Activated CD8-positive, alpha-beta memory T cell treated with anti-CD3 and anti-CD28 coated beads for 1 hour (primary cell): ENCODE data around the gene SYNGR2.
"Not testable (repeated sequence)": the region's sequence is repeated elsewhere in the genome, so short reads cannot be mapped to it uniquely, and the experiment has no call there.

ENCODE experiments used
- DNase-seq, 2 donors: peaks; one replicate each; pipeline ENCODE4 v3.0.0-alpha.2; 2020; ENCODE audit warnings: low read depth in 1 of 2; ENCODE audit errors: extremely low read depth in 1 of 2

Gene SYNGR2

DNA sequence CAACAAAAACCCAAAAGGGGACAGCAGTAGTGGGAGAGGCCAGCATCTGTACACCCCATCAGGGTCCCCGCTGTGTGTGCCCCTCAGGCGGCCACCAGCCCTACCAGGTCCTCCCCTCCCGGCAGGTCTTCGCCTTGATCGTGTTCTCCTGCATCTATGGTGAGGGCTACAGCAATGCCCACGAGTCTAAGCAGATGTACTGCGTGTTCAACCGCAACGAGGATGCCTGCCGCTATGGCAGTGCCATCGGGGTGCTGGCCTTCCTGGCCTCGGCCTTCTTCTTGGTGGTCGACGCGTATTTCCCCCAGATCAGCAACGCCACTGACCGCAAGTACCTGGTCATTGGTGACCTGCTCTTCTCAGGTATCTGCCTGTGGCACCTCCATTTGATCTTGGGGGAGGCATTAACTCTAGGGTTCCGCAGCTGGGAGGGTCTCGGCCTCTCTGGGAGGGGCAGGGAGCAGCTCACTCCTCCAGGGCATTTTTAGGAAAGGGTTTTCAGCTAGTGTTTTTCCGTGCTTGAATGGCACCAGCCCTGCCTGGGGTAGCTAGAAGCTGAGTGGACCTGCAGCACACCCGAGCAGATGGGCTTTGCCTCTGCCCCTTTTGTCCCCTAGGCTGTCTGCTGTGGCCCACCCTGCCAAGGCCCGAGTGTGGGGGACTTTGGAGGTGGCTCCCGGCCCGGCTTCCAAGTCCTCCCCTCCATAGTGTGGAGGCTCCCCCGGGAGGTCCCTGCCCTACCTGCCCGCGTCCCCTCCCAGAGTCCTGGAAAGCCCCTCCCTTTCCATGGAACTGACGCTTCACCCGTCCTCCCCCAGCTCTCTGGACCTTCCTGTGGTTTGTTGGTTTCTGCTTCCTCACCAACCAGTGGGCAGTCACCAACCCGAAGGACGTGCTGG, 2.6 kb downstream of the SYNGR2 start:
- DNase-seq: no peak

DNA sequence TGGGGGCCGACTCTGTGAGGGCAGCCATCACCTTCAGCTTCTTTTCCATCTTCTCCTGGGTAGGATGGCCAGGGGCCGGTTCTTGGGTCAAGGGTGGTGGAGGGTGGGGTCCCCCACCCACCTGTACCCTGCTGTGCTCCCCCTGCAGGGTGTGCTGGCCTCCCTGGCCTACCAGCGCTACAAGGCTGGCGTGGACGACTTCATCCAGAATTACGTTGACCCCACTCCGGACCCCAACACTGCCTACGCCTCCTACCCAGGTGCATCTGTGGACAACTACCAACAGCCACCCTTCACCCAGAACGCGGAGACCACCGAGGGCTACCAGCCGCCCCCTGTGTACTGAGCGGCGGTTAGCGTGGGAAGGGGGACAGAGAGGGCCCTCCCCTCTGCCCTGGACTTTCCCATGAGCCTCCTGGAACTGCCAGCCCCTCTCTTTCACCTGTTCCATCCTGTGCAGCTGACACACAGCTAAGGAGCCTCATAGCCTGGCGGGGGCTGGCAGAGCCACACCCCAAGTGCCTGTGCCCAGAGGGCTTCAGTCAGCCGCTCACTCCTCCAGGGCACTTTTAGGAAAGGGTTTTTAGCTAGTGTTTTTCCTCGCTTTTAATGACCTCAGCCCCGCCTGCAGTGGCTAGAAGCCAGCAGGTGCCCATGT, 3.3 kb downstream of the SYNGR2 start:
- DNase-seq: not testable (repeated sequence)

DNA sequence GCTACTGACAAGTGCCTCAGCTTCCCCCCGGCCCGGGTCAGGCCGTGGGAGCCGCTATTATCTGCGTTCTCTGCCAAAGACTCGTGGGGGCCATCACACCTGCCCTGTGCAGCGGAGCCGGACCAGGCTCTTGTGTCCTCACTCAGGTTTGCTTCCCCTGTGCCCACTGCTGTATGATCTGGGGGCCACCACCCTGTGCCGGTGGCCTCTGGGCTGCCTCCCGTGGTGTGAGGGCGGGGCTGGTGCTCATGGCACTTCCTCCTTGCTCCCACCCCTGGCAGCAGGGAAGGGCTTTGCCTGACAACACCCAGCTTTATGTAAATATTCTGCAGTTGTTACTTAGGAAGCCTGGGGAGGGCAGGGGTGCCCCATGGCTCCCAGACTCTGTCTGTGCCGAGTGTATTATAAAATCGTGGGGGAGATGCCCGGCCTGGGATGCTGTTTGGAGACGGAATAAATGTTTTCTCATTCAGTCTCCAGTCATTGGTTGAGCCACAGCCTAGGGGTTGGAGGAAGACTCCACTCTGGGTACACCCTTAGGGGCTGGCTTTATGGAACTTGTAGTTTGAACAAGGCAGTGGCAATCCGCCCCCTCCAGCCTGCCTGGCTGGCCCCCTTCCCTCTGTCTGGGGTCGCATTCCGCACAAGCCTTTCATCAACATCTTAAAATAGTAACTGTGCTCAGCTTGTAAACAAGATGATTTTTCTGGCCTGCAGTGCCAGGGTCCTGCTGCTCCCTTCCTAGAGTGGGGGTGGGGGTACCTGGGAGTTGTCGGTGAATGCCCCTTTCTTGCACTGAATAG, 4.1 kb downstream of the SYNGR2 start:
- no peak for DNase-seq

DNA sequence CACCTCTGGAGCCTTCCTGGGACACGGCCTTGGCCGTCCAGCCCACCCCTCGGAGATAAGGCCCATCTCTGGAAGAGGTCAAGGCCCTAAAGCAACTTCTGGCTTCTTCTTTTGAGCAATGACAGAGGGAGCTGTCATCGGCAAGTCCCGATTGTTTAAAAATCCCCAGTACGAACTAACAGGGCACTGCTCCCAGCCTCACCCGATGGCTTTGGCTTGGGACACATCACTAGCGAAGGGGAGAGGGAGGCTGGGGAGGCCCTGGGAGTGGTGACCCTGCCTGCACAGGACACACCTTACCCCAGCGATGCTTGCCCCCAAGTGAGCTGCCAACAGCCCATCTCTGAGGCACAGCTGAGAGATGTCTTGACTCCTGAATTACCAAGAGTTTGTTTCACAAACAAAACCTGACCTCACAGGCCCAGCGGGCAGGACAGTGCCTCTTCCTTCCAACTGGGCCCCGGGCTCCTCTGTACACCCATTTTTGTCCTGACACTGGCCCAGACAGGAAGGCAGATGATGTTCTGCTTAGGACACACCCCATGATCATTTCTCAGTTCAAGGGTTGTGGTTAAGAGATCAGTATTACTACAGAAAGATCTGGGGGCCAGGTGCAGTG, 4.8 kb downstream of the SYNGR2 start:
- DNase-seq: no peak

DNA sequence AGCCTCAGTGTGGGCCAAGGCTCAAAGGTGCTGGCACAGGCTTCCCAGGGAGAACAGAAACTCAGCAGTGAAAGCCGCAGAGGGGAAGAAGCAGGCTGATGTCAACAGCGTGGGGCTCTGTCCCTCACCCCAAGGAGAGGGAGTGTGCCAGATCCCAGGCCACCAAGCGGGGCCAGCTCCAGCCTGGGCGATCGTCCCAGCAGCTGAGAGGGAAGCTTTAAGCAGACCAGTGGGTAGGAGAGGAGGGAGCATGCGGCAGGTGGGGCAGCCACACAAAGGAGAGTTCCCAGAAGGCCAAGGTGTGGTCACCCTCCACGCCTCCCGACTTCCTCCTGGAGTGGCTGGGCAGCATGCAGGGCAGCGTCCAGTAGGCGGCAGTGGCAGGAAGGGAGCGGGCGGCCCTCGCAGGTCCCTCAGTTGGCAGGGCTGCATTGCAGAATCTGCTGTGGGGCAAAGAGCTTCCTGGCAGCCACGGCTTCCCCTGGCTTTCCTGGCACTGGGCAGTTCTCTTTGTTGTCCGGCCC, 6.0 kb downstream of the SYNGR2 start:
- no peak for DNase-seq

DNA sequence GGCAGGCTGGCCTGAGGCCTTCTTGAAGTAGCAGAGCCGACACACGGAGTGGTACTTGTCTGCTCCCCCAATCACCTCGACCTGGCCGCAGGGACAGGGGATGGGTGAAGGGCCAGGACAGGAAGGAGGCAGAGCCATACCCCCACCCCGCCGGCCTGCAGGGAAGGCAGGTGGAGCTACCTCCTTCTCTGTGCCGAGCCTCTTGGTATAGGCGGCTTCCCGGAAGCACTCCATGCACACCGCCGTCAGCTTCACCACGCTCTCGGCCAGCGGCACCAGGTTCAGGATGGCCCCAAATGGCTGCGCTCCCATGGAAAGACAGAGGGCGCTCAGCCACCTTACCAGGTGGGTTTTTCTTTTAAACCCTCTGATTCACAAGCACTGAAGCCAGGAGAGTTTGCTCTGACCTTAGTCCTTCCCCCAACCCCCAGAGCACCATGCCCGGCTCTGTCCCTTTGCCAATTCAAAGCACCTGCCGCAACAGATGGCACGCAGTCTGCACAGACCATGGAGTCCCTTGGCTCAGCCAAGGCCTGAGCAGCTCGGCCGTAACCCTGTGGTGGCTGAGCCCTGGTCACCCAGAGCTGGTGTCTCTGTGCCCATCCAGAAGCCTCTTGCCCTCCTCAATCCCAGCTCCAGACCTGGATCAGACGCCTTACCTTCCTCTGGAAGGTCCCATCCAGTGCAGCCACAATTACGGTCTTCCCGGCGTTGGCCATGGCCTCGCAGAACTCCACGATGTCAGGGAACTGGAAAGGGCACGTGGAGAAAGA, 6.7 kb downstream of the SYNGR2 start:
- DNase-seq: no peak

DNA sequence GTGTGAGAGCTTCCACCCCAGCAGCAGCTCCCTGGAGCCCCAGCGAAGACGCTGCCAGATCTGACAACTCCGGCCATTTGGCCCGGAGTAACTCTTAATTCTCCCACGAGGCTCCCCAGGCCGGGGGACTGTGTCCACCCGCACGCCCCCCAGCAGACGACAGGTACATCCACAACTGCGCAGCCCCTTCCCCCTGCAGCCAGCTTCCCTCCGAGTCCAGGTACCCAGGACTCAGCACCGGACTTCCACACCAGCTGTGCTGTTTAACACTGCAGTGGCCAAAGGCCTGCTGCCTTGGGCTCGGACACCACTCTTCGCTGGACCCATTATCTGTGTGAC, 7.2 kb downstream of the SYNGR2 start:
- no peak for DNase-seq

DNA sequence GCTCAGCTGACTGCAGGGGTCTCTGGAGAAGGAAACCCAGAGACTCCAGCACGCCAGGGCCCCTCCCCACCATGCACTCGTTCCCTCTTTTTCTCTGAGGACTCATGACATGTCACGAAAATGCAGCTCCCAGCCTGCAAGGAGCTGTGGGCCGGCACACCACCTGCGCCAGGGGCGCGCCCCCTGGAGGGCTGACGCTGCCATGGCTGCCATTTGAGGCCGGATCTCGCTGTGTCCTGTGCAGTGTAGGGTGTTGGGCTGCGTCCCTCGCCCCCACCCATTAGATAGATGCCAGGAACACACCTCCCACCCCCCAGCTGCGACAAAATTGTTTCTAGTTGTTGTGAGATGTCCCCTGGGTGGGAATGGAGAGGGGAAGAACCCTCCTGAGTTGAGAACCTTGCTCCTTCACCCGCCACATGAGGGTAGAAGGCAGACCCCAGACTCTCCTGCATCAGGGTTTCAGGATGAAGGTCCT, 8.2 kb downstream of the SYNGR2 start:
- DNase-seq: peak; percentile 17 to 60

DNA sequence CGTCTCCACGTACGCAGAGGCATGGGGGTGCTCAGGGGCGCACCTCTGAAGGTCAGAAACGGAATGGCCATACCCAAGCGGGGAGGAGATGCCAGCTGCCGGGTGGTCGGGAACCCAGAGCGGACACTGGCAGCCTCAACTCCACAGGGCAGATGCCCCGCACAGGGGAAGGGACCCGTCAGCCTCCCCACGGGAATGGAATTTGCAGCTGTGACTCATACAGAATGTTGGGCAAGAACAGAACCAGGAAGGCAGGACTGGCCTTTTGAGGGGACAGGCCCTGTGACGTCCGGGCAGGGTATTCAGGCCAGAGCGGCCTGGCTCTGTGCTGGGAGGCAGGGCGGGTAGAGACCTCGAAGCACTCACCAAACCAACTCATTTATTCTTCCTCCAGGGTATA, 11.0 kb downstream of the SYNGR2 start:
- DNase-seq: no peak

DNA sequence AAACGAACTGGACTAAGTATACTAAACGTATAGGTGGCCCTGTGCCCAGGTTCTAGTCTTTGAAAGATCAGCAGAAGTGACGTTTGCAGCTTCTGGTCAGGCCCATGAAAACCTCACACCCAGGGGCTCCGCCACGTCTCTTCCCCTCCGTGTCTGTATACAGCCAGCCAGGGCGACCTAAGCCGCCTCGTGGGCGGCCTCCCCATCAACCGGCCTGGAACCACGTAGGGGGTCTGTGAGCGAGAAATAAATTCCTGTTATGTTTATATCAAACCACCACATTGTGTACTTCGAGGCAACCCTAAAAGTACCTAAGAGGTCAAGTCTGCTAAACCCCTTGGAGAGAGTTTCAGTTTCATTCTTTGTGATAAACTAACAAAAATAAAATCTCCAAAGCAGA, 11.7 kb downstream of the SYNGR2 start:
- DNase-seq: no peak

DNA sequence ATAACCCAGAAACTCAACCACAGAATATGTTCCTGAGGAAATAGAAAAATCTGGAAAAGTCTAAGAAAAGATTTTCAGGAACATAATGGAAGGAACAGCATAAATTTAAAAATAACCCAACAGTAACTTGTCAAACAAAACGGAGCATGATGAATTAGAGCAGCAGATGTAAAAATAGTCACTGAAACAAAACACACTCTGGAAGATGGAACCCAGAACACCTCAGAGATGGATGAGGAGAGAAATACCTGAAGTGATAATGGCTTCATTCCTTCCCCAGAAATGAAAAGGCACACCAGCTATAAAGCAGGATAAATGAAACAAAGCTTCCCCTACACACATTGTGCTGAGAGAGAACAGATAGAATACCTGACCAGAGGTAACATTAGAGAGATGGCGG, 12.1 kb downstream of the SYNGR2 start:
- no peak for DNase-seq

DNA sequence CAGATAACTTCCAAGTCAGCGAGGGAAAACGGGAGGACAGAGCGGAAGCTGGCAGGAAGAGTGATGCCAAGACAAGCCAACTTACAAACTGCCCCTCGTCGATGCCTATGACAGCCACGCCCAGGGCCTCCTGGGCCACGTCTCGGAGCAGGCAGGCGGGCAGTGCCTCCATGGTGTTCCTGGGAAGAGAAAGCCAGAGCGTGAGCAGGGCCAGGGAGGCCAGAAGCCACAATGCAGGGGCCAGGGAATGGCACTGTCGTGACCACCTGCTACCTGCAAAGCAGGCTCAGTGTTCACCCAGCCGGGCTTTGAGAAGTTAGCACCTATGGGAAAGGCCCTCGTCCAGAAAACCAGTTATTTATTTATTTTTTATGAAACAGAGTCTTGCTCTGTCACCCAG, 14.1 kb downstream of the SYNGR2 start:
- no peak for DNase-seq

DNA sequence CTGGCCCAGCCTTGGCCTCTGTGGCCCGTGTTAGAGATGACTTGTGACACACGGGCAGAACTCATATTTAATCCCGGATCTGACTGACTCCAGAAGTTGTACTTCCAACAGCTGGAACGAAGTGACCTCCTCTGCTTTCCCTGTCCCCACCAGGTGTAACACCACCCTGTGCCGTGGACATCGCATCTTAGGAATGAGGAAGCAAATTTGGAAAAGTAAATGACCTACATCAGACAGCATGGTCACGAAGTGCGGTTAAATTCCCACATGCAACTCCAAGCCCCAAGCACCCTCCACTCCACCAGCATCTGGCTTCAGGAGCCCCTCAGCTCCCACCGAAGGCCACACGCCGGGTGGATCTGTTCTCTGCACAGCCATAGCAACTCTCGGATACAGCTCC, 15.5 kb downstream of the SYNGR2 start:
- DNase-seq: no peak

DNA sequence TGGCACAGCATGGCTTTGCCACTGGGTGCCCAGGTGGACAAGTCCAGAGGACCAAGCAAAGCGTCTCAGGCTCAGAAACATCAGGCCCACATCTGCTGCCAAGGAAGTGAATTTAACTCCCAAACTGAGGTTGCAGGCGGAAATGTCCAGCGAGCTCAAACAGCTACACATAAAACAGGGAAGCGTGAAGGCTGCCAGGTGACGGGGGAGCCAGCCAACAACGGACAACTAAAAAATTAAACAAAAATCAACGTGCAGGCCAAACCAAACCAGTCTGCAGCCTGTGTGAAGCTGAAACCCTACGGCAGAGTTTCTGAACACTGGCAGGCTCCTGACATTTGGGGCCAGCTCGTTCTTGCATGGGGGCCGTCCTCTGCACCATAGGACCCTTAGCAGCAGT, 16.0 kb downstream of the SYNGR2 start:
- no peak for DNase-seq

DNA sequence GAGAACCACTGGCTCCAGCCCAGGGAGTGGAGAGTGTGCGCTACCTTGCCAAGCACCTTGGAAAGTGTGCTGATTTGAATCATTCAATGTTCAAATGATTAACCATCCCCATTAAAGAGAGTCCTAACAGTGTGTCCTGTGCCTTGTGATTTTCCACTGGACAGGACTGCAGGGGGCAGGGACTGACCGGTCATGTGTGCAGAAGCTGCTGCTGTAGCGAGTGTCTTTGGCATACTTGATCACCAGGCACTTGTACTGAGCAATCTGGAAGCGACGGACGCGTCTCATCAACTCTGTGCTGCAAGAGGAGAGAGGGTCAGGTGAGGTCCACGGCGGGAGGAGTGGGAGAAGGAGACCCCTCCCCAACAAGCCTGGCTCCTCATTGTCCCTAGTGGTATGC, 16.5 kb downstream of the SYNGR2 start:
- DNase-seq: no peak

DNA sequence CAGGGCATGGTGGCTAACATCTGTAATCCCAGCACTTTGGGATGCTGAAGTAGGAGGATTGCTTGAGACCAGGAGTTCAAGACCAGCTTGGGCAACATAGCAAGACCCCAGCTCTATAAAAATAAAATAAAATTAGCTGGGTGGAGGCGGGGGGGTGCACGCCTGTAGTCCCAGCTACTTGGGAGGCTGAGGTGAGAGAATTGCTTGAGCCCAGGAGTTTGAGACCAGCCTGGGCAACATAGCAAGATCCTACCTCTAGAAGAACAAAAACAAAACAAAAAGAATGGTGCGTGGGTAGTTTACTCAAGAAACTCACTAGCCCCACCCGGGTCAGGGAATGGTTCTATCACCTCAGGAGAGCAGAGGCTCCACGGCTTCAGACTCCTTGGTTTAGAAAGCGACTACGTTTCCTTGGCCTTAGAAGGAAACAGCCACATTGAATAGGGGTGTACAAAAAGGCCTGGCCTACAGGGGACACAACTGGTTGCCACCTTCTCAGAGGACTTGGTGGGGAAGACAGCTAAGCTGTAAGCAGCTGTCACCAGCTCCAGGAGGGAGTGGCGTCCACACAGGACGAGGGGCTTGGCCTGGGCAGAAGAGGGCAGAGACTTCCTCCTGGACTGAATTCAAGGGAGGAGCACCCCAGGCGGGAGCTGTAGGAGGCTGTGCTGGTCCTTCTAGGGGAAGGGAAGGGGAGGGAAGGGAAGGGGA, 17.8 kb downstream of the SYNGR2 start:
- no peak for DNase-seq

DNA sequence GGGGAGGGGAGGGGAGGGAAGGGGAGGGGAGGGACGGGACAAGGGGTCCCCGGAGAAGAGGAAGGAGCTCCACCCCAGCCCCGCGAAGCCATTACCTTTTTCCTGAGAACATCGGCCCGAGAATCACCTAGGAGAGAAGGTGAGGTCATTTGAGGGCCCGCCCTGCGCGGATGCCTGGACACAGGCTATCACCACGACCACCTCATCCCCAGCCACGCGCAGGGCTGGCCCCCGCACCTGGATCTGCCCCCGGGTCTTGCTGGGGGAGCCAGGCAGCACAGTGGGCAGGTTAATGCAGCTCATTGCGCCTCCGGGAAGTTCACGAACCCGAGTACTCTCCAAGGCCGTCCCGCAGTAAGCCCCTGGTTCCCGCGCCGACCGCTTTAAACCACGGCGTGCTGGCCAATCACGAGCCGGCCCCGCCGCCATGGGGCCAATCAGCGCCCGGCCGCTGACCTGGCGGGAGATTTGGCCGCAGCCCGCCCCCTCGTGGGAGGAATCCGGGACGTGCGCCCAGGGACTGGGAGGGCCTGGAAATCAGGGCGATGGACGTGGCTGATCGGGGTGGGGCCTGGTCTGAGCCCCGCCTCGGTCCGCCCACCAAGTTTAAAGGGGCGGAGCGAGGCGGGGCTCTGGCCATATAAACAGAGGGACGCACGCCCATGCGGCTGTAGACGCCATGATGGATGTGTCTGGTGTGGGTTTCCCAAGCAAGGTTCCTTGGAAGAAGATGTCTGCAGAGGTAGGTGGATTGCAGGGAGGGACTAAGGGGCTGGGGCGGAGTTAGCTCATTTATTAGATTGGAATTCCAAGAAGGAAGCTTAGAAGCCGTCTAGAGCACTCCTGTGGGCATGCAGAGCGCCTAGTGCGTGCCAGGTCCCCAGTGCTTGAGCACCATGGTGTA, 18.6 kb downstream of the SYNGR2 start, which contains the start of the genes AFMID and TK1:
Gene AFMID (plus strand): TSS at position 671 of the 904 bp plus-strand sequence. CDS start 9 bp downstream, at position 680.
Gene TK1 (minus strand): TSS at position 361 of the 904 bp plus-strand sequence. CDS start 58 bp downstream, at position 303.
- DNase-seq: peak; percentile 17 to 58

DNA sequence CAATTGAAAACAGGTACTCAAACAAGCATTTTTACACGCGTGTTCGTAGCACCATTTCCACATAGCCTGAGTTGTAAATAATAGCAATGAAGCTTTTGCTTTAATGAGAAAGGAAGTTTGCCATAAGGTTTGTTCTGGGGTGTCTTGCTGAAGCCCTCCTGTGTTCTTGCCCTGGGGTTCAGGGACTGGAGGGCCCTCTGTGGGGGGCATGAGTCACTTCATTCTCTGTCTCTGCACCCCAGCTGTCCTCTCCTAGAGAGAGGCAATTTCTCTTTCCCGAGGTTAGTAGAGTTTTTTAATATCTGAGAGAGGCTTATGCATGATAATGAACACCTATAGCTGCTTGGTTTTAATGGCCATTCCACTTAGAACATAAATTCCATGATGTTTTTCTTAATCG, 28.3 kb downstream of the SYNGR2 start:
- no peak for DNase-seq
